Natural killer cell (primary cell): ENCODE data around the gene TFR2. TPM values are rescaled to one million over a fixed set of nuclear protein-coding genes. Genes with fewer than 3 reads are reported as not detected.

Experiments
- ATAC-seq, 3 donors: fragments of 150-1000 bp in 2 of 3; fragments of 200-7000 bp in 1 of 3; cut with Tn5 transposase; 1 replicate in 1 of 3; 2 replicates in 2 of 3; pipeline ENCODE4 v1.10.0; 2021; ENCODE audit warnings: mild to moderate bottlenecking in 2 of 3, moderate library complexity in 2 of 3
- DNase-seq, 2 donors: peaks; one replicate each; pipeline versions ENCODE4 v3.0.0 to v3.0.0-alpha.2; 2013 to 2021; ENCODE audit warnings: mixed read lengths in 1 of 2
- H3K27ac ChIP-seq: one replicate; pipeline ENCODE4 v1.5.1; 2013; ENCODE audit warnings: mild to moderate bottlenecking, low read length
- H3K27me3 ChIP-seq: one replicate; pipeline ENCODE4 v1.6.1; 2013; ENCODE audit warnings: low read length; ENCODE audit not compliant: control insufficient read depth, insufficient read depth
- H3K36me3 ChIP-seq: one replicate; pipeline ENCODE4 v1.6.1; 2013; ENCODE audit warnings: low read length; ENCODE audit not compliant: control insufficient read depth, insufficient read depth
- H3K4me1 ChIP-seq: one replicate; pipeline ENCODE4 v1.6.1; 2013; ENCODE audit warnings: low read length; ENCODE audit not compliant: control insufficient read depth, insufficient read depth
- H3K4me3 ChIP-seq: one replicate; pipeline ENCODE4 v1.5.1; 2013; ENCODE audit warnings: low read length
- H3K9me3 ChIP-seq: one replicate; pipeline ENCODE4 v1.6.1; 2013; ENCODE audit warnings: low read length; ENCODE audit not compliant: control insufficient read depth, insufficient read depth
- H3K27ac Mint-ChIP-seq, 2 donors: one replicate each; pipeline ENCODE4 v1.8.0; 2022; ENCODE audit warnings: mild to moderate bottlenecking in 2 of 2, mixed read lengths in 2 of 2, moderate library complexity in 1 of 2
- H3K27me3 Mint-ChIP-seq, 2 donors: one replicate each; pipeline ENCODE4 v1.8.0; 2022; ENCODE audit warnings: low read depth in 2 of 2, mixed read lengths in 2 of 2
- H3K36me3 Mint-ChIP-seq: one replicate; pipeline ENCODE4 v1.8.0; 2022; ENCODE audit warnings: mixed read lengths
- H3K4me1 Mint-ChIP-seq, 2 donors: one replicate each; pipeline ENCODE4 v1.8.0; 2022; ENCODE audit warnings: mixed read lengths in 2 of 2
- H3K4me3 Mint-ChIP-seq: one replicate; pipeline ENCODE4 v1.8.0; 2022; ENCODE audit warnings: mild to moderate bottlenecking, moderate library complexity, mixed read lengths
- H3K9me3 Mint-ChIP-seq, 2 donors: one replicate each; pipeline ENCODE4 v1.8.0; 2022; ENCODE audit warnings: mixed read lengths in 2 of 2
- WGBS: methylation state at CpG from one replicate; pipeline ENCODE4 v1.1.7; 2013; ENCODE audit warnings: missing lambda C conversion rate; ENCODE audit not compliant: insufficient coverage; 5-methylcytosine and 5-hydroxymethylcytosine counted together
- intact Hi-C: fragments of 100-400 bp; cut with micrococcal nuclease; formaldehyde crosslinking; loops from one replicate; pipeline ENCODE4 v1.14.2; 2022
- total RNA-seq, 4 donors: library from RNA; stranded (reverse); fragments of 120-200 nt in 1 of 4; gene quantifications; one replicate each; pipeline versions ENCODE4 v1.2.3 to v1.2.4, GENCODE V29; 2013 to 2022
- TF ChIP-seq, protein P1 (sequence below): fragments of 200-600 bp; IDR thresholded peaks from one replicate; pipeline ENCODE4 v1.8.0; 2022; ENCODE audit warnings: antibody characterized with exemption

TFR2 gene
- total RNA-seq, 3 donors from 2014 or later (not counting 1 experiment from before 2014, with no cell fraction given), result 9.8 to 13.8 (median 12.0) TPM

DNA sequence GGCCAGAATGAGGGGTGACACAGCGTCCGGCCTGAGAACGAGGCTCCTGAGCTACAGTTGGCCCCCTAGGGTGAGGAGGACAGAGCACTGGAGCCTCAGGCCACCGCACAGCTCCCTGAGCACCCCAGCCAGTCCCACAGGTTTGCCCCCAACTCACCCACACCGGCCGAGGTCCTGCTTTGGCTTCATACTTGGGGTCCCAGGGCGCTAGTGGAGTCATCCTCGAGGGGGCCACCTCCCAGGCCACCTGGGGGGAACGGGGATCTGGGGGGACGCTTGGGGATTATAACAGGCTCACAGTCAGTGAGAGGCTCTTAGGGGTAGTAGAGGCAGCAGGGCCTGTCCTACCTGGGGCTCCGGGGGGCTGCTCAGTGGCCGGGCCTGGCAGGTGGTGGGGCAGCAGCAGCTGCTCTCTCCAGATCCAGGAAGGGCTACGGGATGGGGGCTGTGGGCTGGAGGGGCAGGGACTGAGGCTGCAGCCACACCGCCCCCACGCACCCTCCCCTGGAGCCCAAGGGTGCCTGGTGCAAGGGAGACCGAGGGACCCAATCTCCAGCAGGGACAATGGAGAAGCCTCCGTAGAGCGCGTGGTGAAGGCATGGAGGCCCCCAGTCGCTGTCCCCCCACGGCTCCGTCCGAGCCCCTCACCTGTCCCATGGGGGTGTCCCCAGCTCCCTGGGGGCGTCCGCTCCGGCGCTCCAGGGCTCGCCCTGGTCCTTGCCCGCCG lies 68.2 kb downstream of the TFR2 start:
- ATAC-seq (no peak), DNase-seq (no peak)
- H3K4me3 Mint-ChIP-seq, result no peak overlapping the region
- H3K36me3 Mint-ChIP-seq, result no peaks in the 10 kb centered on the region
- H3K4me1 Mint-ChIP-seq, result peaks cover 10 to 36% of the 10 kb centered on the region in 2 donors
- no peak overlapping the region for H3K4me3 ChIP-seq
- H3K27ac ChIP-seq, result no peak overlapping the region
- intact Hi-C loops, result no loop called here
- whole genome bisulfite sequencing, result 96% methylated on average over 30 of the region's 30 CpGs
- H3K27ac Mint-ChIP-seq, result no peak overlapping the region
- H3K27me3 Mint-ChIP-seq, result no peaks in the 10 kb centered on the region
- no peaks in the 10 kb centered on the region for H3K9me3 ChIP-seq
- no peaks in the 10 kb centered on the region for H3K27me3 ChIP-seq
- H3K36me3 ChIP-seq, result peaks cover 47% of the 10 kb centered on the region
- no peaks in the 10 kb centered on the region for H3K9me3 Mint-ChIP-seq
- peaks cover 32% of the 10 kb centered on the region for H3K4me1 ChIP-seq
- TF ChIP-seq, protein P1, sequence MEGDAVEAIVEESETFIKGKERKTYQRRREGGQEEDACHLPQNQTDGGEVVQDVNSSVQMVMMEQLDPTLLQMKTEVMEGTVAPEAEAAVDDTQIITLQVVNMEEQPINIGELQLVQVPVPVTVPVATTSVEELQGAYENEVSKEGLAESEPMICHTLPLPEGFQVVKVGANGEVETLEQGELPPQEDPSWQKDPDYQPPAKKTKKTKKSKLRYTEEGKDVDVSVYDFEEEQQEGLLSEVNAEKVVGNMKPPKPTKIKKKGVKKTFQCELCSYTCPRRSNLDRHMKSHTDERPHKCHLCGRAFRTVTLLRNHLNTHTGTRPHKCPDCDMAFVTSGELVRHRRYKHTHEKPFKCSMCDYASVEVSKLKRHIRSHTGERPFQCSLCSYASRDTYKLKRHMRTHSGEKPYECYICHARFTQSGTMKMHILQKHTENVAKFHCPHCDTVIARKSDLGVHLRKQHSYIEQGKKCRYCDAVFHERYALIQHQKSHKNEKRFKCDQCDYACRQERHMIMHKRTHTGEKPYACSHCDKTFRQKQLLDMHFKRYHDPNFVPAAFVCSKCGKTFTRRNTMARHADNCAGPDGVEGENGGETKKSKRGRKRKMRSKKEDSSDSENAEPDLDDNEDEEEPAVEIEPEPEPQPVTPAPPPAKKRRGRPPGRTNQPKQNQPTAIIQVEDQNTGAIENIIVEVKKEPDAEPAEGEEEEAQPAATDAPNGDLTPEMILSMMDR, result no peak

DNA sequence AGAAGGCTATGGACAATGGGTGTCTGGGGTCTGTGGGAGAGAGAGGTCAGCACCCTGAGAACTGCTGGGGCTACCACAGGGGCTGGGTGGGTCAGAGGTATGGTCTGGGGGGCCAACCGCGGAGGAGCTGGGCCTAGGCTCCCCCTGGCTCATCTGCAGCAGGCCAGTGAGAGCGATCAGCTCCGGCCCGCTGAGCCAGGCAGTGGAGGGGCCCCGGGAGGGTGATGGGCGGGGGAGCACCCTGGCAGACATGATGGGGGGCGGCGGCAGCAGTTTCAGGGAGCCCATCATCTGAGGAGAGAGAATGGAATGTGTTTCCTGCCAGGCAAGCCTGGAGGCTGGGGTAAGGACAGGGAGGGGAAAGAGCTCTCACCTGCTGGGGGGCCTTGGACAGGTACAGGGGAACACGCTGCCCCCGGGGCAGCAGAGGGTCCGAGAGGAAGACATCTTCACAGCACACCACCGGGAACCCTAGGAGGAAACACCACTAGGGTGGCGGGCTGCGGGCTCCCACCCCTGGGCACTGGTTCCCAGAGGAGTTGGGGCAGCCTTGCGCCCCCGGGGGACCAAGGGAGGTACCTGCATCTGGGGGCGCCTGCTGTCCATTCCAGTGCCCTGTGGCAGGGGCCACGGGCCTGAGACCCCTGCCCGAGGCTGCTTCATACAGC lies 68.9 kb downstream of the TFR2 start:
- H3K4me3 ChIP-seq, result no peak overlapping the region
- H3K36me3 ChIP-seq, result peaks cover 40% of the 10 kb centered on the region
- H3K27me3 ChIP-seq, result no peaks in the 10 kb centered on the region
- no peaks in the 10 kb centered on the region for H3K9me3 ChIP-seq
- DNase-seq, result no peak
- no peak for ATAC-seq
- Mint-ChIP-seq H3K9me3 (no peaks in the 10 kb centered on the region), H3K27ac (peak overlapping the region in 1 of 2 donors; percentile 44), H3K36me3 (no peaks in the 10 kb centered on the region), H3K4me3 (no peak overlapping the region), H3K4me1 (peaks cover 10 to 42% of the 10 kb centered on the region in 2 donors), H3K27me3 (no peaks in the 10 kb centered on the region)
- no peak overlapping the region for H3K27ac ChIP-seq
- TF ChIP-seq, protein P1, result no peak
- 93% methylated on average over 20 of the region's 20 CpGs for WGBS
- intact Hi-C loops, result no loop called here
- H3K4me1 ChIP-seq, result peaks cover 38% of the 10 kb centered on the region

DNA sequence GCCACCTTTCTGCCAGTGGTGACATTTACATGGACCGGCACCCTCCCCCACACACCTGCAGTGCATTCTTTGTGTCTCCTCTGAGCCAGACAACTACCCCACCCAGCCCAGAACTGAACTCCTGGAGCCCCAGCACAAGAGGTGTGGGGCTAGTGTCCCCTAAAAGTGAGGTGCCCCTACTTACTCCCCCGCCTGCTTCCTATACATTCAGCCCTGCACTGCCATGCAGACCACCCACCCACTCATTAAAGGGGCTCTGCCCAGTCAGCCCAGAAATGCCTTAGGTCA lies 69.6 kb downstream of the TFR2 start:
- H3K27ac Mint-ChIP-seq, result peak overlapping the region in 1 of 2 donors; percentile 44
- H3K4me3 ChIP-seq, result no peak overlapping the region
- peaks cover 42% of the 10 kb centered on the region for H3K4me1 ChIP-seq
- DNase-seq (no peak), ATAC-seq (no peak)
- no peaks in the 10 kb centered on the region for H3K9me3 ChIP-seq
- no peaks in the 10 kb centered on the region for H3K36me3 Mint-ChIP-seq
- peaks cover 10 to 44% of the 10 kb centered on the region in 2 donors for H3K4me1 Mint-ChIP-seq
- H3K27me3 Mint-ChIP-seq, result no peaks in the 10 kb centered on the region
- peaks cover 34% of the 10 kb centered on the region for H3K36me3 ChIP-seq
- no peak overlapping the region for H3K4me3 Mint-ChIP-seq
- TF ChIP-seq, protein P1, result no peak
- H3K27ac ChIP-seq, result no peak overlapping the region
- no peaks in the 10 kb centered on the region for H3K27me3 ChIP-seq
- intact Hi-C loops, result no loop called here
- WGBS, result 96% methylated on average over 2 of the region's 2 CpGs
- H3K9me3 Mint-ChIP-seq, result no peaks in the 10 kb centered on the region
